GM20000 (cell line): ENCODE measurements around the gene PTN.

Experiments used
- DNase-seq: peaks from one replicate; pipeline ENCODE4 v3.0.0; 2012; ENCODE audit warnings: low spot score
- TF ChIP-seq, protein P1 (sequence below): IDR thresholded peaks from 2 replicates; pipeline ENCODE4 v1.5.1; 2012; ENCODE audit warnings: mild to moderate bottlenecking, control low read depth; ENCODE audit errors: extremely low read depth, missing control alignments

PTN gene

GRCh38 chr7:137363683-137364082, 20.1 kb upstream of the PTN start:
- no peak for DNase-seq
- TF ChIP-seq, protein P1, sequence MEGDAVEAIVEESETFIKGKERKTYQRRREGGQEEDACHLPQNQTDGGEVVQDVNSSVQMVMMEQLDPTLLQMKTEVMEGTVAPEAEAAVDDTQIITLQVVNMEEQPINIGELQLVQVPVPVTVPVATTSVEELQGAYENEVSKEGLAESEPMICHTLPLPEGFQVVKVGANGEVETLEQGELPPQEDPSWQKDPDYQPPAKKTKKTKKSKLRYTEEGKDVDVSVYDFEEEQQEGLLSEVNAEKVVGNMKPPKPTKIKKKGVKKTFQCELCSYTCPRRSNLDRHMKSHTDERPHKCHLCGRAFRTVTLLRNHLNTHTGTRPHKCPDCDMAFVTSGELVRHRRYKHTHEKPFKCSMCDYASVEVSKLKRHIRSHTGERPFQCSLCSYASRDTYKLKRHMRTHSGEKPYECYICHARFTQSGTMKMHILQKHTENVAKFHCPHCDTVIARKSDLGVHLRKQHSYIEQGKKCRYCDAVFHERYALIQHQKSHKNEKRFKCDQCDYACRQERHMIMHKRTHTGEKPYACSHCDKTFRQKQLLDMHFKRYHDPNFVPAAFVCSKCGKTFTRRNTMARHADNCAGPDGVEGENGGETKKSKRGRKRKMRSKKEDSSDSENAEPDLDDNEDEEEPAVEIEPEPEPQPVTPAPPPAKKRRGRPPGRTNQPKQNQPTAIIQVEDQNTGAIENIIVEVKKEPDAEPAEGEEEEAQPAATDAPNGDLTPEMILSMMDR: no peak

GRCh38 chr7:137360087-137360679, 16.6 kb upstream of the PTN start:
- no peak for DNase-seq
- TF ChIP-seq, protein P1: no peak

GRCh38 chr7:137354961-137355360, 11.4 kb upstream of the PTN start:
- TF ChIP-seq, protein P1: no peak

GRCh38 chr7:137354396-137354795, 10.9 kb upstream of the PTN start:
- TF ChIP-seq, protein P1: no peak
- no peak for DNase-seq

More at GRCh38 chr7:137354961-137355360, 11.4 kb upstream of the PTN start:
- no peak for DNase-seq

DNA sequence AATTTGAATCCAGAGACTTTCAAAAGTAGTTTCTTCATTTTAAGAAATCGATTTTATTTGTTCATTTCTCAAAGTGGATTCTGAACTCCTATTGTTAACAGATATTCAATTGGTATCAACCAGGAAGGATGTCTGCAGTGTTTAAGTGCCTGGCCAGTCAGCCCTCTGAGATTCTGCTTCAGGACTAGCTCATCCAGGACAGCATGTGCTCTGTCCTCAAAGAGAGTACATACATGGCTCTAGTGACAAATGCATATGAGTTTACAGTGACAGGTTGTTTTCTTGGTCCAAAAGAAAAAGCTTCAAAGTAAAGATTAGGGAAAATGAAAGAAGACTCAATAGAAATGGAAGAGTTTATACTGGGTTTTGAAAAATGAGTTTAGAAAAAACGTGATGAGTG, 8.4 kb upstream of the PTN start:
- TF ChIP-seq, protein P1: no peak
- no peak for DNase-seq

DNA sequence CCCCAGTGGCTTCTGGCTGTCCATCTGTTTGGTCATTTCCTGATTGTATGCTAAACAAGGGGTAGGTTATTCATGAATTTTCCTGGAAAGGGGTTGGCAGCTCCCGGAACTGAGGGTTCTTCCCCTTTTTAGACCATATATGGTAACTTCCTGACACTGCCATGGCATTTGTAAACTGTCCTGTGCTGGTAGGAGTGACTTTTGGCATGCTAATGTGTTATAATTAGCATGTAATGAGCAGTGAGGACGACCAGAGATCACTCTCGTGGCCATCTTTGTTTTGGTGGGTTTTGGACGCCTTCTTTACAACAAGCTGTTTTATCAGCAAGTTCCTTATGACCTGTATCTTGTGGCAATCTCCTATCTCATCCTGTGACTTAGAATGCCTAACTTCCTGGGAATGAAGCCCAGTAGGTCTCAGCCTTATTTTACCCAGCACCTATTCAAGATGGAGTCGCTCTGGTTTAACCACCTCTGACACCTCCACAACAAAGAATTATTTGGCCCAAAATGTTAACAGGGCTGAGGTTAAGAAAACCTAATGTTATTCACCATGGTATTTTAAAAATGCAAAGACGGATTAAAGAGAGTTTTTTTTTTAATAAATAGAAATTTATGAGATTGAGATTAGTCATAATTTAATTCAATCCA, 2.4 kb upstream of the PTN start:
- TF ChIP-seq, protein P1: no peak
- DNase-seq: no peak

DNA sequence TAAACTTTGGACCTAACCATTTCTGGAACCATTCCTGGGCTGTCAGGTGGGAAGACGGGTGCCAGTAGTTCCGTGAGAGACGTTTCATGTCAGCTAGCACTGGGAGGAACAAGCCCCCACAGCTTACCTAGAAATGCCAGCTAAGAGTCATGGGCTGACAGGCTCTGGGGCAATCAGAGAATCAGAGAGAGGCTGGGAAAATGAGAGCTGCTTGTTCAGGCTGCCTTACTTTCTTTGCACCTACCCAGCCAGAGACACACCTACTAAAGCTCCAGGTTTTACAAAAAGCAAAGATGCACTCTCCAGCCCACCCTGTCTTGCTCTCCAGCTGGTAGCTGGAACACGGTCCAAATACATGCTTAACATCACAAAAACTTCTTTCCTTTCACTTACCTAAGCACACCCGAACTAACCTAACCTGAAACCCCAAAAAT, 688 bp downstream of the PTN start:
- no peak for DNase-seq
- TF ChIP-seq, protein P1: no peak
